Measurements from ENCODE around the gene RAPSN. TPM values are rescaled to one million over a fixed set of nuclear protein-coding genes. Genes with fewer than 3 reads are reported as not detected.

Gene RAPSN
- total and polyA plus RNA-seq, 2 donors (not counting 1 experiment from before 2014, with no cell fraction given), result 0.25 to 1.0 TPM

DNA sequence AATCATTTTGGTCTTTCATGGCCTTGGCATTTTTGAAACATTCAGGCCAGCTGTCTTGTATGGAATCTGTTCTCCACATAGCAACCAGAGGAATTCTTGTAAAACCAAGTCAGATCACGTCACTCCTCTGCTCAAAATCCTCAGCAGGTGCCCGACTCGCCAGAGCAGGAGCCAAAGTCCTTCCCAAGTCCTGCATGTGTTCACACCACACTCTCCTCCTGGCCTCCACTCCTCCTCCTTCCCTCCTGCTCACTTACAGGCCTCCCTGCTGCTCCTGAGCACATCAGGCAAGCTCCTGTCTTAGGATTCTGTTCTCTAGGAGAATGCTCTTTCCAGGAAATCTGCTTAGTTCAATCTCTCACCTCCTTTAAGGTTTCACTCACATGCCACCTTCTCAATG is 15.8 kb downstream of the RAPSN start:
- no peaks in the 10 kb centered on the region for H3K4me1 ChIP-seq (ENCODE audit: control insufficient read depth in 2 of 2, insufficient read depth in 2 of 2, low read length in 2 of 2)
- Mint-ChIP-seq H3K4me1 (no peaks in the 10 kb centered on the region), H3K27me3 (no peaks in the 10 kb centered on the region), H3K9me3 (ENCODE audit: insufficient read depth) (no peaks in the 10 kb centered on the region), H3K27ac (no peak overlapping the region), H3K4me3 (no peak overlapping the region)
- no peak overlapping the region for H2AFZ ChIP-seq (ENCODE audit: insufficient read depth, low read depth, low read length, poor library complexity, severe bottlenecking)
- H3K36me3 ChIP-seq (replicated peaks in 1 of 2; ENCODE audit: control extremely low read depth in 1 of 2, control insufficient read depth in 1 of 2, extremely low read depth in 1 of 2, insufficient read depth in 2 of 2, low read length in 1 of 2), result no peaks in the 10 kb centered on the region
- CTCF ChIA-PET, result no interaction called here
- DNase-seq, result no peak
- no peaks in the 10 kb centered on the region for H3K79me2 ChIP-seq (ENCODE audit: control insufficient read depth, insufficient read depth, low read length)
- intact Hi-C loops (cut with micrococcal nuclease), result no loop called here
- POLR2A ChIA-PET, result no interaction called here
- no peak overlapping the region for H3K9ac ChIP-seq (ENCODE audit: low read length)
- H3K4me3 ChIP-seq (ENCODE audit: control extremely low read depth in 1 of 5, extremely low read depth in 1 of 5, insufficient read depth in 1 of 5, low read depth in 2 of 5, low read length in 4 of 5), result no peak overlapping the region
- ATAC-seq (ENCODE audit: low read depth), result no peak
- H3K27me3 ChIP-seq (replicated peaks in 1 of 4; ENCODE audit: control extremely low read depth in 1 of 4, control insufficient read depth in 3 of 4, insufficient read depth in 4 of 4, low read length in 3 of 4), result no peaks in the 10 kb centered on the region
- H3K27ac ChIP-seq (ENCODE audit: low read length in 2 of 2), result no peak overlapping the region
- 85% methylated on average over 3 of the region's 3 CpGs for WGBS (ENCODE audit: insufficient coverage)
- H3K4me2 ChIP-seq (replicated peaks; ENCODE audit: low read depth, low read length, poor library complexity, severe bottlenecking), result no peak overlapping the region
- TF ChIP-seq, protein P1, sequence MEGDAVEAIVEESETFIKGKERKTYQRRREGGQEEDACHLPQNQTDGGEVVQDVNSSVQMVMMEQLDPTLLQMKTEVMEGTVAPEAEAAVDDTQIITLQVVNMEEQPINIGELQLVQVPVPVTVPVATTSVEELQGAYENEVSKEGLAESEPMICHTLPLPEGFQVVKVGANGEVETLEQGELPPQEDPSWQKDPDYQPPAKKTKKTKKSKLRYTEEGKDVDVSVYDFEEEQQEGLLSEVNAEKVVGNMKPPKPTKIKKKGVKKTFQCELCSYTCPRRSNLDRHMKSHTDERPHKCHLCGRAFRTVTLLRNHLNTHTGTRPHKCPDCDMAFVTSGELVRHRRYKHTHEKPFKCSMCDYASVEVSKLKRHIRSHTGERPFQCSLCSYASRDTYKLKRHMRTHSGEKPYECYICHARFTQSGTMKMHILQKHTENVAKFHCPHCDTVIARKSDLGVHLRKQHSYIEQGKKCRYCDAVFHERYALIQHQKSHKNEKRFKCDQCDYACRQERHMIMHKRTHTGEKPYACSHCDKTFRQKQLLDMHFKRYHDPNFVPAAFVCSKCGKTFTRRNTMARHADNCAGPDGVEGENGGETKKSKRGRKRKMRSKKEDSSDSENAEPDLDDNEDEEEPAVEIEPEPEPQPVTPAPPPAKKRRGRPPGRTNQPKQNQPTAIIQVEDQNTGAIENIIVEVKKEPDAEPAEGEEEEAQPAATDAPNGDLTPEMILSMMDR (IDR thresholded peaks at IDR 0.05), result no peak
- TF ChIP-seq EZH2 (IDR thresholded peaks at IDR 0.05; ENCODE audit: borderline replicate concordance, insufficient read depth, low read depth, low read length, poor library complexity, severe bottlenecking), result no peak
- no peaks in the 10 kb centered on the region for H4K20me1 ChIP-seq (ENCODE audit: control insufficient read depth, insufficient read depth, low read length, poor library complexity, severe bottlenecking)
- H3K9me3 ChIP-seq (ENCODE audit: control extremely low read depth in 1 of 3, control insufficient read depth in 2 of 3, insufficient read depth in 1 of 3, low read length in 2 of 3), result peaks cover 0 to 6% (median 0%) of the 10 kb centered on the region in 3 donors

DNA sequence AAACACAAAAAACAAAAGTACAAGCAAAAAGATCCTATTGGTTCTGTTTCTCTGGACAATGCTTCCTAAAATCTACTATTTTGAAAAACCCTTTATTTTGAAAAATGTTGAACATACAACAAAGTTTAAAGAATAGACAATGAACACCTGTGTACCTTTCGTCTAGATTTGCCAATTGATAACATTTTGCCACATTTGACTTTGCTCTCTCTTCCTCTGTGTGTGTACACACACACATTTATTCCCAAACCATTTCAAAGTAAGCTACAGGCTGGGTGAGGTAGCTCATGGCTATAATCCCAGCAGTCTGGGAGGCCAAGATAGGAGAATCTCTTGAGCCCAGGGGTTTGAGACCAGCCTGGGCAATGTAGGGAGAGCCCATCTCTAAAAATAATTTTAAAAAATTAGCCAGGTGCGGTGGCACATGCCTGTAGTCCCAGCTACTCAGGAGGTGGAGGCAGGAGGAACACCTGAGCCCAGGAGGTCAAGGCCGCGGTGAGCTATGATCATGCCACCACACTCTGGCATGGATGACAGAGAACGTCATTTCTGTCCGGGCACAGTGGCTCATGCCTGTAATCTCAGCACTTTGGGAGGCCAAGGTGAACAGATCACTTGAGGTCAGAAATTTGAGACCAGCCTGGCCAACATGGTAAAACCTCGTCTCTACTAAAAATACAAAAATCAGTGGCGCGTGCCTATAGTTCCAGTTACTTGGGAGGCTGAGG is 17.4 kb downstream of the RAPSN start:
- Mint-ChIP-seq H3K27ac (no peak overlapping the region), H3K4me1 (peaks cover 5% of the 10 kb centered on the region), H3K9me3 (ENCODE audit: insufficient read depth) (no peaks in the 10 kb centered on the region), H3K4me3 (no peak overlapping the region), H3K27me3 (no peaks in the 10 kb centered on the region)
- Histone ChIP-seq H2AFZ (ENCODE audit: insufficient read depth, low read depth, low read length, poor library complexity, severe bottlenecking) (no peak overlapping the region), H3K27me3 (replicated peaks in 1 of 4; ENCODE audit: control extremely low read depth in 1 of 4, control insufficient read depth in 3 of 4, insufficient read depth in 4 of 4, low read length in 3 of 4) (no peaks in the 10 kb centered on the region), H3K4me1 (ENCODE audit: control insufficient read depth in 2 of 2, insufficient read depth in 2 of 2, low read length in 2 of 2) (peaks cover 0 to 7% of the 10 kb centered on the region in 2 donors), H3K36me3 (replicated peaks in 1 of 2; ENCODE audit: control extremely low read depth in 1 of 2, control insufficient read depth in 1 of 2, extremely low read depth in 1 of 2, insufficient read depth in 2 of 2, low read length in 1 of 2) (no peaks in the 10 kb centered on the region), H3K79me2 (ENCODE audit: control insufficient read depth, insufficient read depth, low read length) (no peaks in the 10 kb centered on the region), H4K20me1 (ENCODE audit: control insufficient read depth, insufficient read depth, low read length, poor library complexity, severe bottlenecking) (no peaks in the 10 kb centered on the region), H3K27ac (ENCODE audit: low read length in 2 of 2) (no peak overlapping the region), H3K9ac (ENCODE audit: low read length) (no peak overlapping the region), H3K4me2 (replicated peaks; ENCODE audit: low read depth, low read length, poor library complexity, severe bottlenecking) (no peak overlapping the region), H3K9me3 (ENCODE audit: control extremely low read depth in 1 of 3, control insufficient read depth in 2 of 3, insufficient read depth in 1 of 3, low read length in 2 of 3) (no peaks in the 10 kb centered on the region), H3K4me3 (ENCODE audit: control extremely low read depth in 1 of 5, extremely low read depth in 1 of 5, insufficient read depth in 1 of 5, low read depth in 2 of 5, low read length in 4 of 5) (no peak overlapping the region)
- WGBS (ENCODE audit: insufficient coverage), result 100% methylated on average over 5 of the region's 9 CpGs
- intact Hi-C loops (cut with micrococcal nuclease), result no loop called here
- ATAC-seq (ENCODE audit: low read depth) (no peak), DNase-seq (no peak)
- POLR2A ChIA-PET, result no interaction called here
- CTCF ChIA-PET, result interaction anchor here (1.2 kb wide), 1 partner anchor 19 kb away, joined by 3 read pairs; no protein-coding TSS in a partner anchor
- TF ChIP-seq EZH2 (IDR thresholded peaks at IDR 0.05; ENCODE audit: borderline replicate concordance, insufficient read depth, low read depth, low read length, poor library complexity, severe bottlenecking), result no peak
- TF ChIP-seq, protein P1 (IDR thresholded peaks at IDR 0.05), result no peak
